ENCODE results near the gene TMC7.
"Not testable (repeated sequence)": the region's sequence is repeated elsewhere in the genome, so short reads cannot be mapped to it uniquely, and the experiment has no call there.

DNA sequence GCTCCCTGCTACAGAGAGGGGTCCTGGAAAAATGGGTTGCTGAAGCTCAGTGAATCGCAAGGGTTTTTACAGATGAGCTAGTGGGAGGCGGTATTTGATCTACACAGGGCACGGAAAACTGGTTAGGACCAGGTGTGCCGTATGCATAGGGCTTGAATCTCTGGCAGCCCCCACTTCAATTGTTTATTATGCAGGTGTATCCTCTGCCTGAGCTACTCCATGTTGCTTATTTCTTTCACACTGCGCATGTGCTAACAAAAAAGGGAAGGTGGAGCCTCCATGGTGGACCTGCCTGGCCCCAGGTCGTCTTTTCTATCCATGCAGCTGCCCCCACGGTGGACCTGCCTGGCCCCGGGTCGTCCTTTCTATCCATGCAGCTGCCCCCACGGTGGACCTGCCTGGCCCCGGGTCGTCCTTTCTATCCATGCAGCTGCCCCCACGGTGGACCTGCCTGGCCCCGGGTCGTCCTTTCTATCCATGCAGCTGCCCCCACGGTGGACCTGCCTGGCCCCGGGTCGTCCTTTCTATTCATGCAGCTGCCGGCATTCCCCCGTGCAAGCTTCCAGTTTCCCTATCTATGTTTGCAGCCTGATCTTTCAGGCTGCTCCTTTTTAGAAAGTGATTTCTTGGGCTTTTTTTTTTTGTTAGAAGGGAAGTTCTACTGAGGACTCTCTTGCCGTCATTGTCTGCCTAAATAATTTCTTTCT, 27.7 kb upstream of the TMC7 start:
- TF ChIP-seq EZH2 (IDR thresholded peaks at IDR 0.05); POLR2AphosphoS5 (IDR thresholded peaks at IDR 0.05; ENCODE audit: borderline replicate concordance, low read depth, low read length): not testable (repeated sequence)

Data from SK-N-MC (cell line).